Colonic mucosa (tissue), 4 donors: Measurements from ENCODE around the gene UNC45A. TPM values are rescaled to one million over a fixed set of nuclear protein-coding genes. Genes with fewer than 3 reads are reported as not detected.

Experiments used
- DNase-seq: peaks from one replicate; pipeline ENCODE4 v3.0.0-alpha.2; 2020
- H3K27ac ChIP-seq: fragments of 200-600 bp; one replicate; pipeline ENCODE4 v1.8.0; 2021
- H3K27me3 ChIP-seq: fragments of 200-600 bp; one replicate; pipeline ENCODE4 v1.8.0; 2021
- H3K36me3 ChIP-seq: fragments of 200-600 bp; one replicate; pipeline ENCODE4 v1.8.0; 2021
- H3K4me1 ChIP-seq: fragments of 200-600 bp; one replicate; pipeline ENCODE4 v1.8.0; 2021; ENCODE audit warnings: mild to moderate bottlenecking
- H3K4me3 ChIP-seq: fragments of 200-600 bp; one replicate; pipeline ENCODE4 v1.8.0; 2021
- H3K9ac ChIP-seq, 2 donors: one replicate each; pipeline ENCODE4 v1.7.0; 2013; ENCODE audit warnings: control low read depth in 2 of 2, low read depth in 2 of 2, low read length in 2 of 2
- H3K9me3 ChIP-seq: fragments of 200-600 bp; one replicate; pipeline ENCODE4 v1.8.0; 2021
- CTCF ChIP-seq: fragments of 200-600 bp; IDR thresholded peaks from one replicate; pipeline ENCODE4 v1.8.0; 2022; ENCODE audit warnings: antibody characterized with exemption, mild to moderate bottlenecking
- intact Hi-C: fragments of 100-400 bp; cut with DNase I; formaldehyde crosslinking; loops from one replicate; pipeline ENCODE4 v1.14.1; 2022
- total RNA-seq, 2 donors: library from RNA; stranded (reverse); fragmentation: NEBNext Ultra II Directional in 1 of 2; extraction: Animal tissue kit (Norgen Biotek cat#: 25700) in 1 of 2; gene quantifications; one replicate each; pipeline ENCODE4 v1.2.1, GENCODE V29; 2021
- donor health status: healthy.
- donor health status: DM: no; HTN: no; CAD: no.
- donor health status: DM: no; HTN: no; CAD: no.

The UNC45A gene
- total RNA-seq, 2 donors from 2014 or later = 60.7 to 74.5 TPM

DNA sequence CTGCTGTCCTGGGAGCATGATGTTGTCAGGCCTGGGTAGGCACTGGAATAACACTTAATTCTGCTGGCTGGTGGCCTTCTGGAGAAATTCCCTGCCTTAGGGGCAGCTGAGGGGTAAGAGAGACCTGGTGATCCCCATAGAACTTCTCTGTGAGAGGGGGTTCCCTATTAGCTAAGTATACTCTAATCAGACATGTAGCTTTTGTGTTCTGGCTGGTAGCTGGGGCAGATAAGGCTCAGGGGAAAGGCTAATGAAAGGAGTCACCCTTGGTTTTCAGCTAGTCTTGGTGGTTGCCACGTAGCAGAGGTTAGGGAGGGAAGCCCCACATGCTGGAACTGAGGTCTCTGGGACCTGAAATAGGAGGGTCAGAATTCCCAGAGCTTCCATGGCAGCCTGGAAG lies 1.8 kb upstream of the UNC45A start:
- Histone ChIP-seq H3K27me3 (no peaks in the 10 kb centered on the region), H3K9ac (no peak overlapping the region), H3K36me3 (no peaks in the 10 kb centered on the region), H3K4me1 (peaks cover 16% of the 10 kb centered on the region), H3K9me3 (no peaks in the 10 kb centered on the region), H3K27ac (no peak overlapping the region), H3K4me3 (no peak overlapping the region)
- intact Hi-C loops = no loop called here
- no peak for TF ChIP-seq CTCF
- DNase-seq = no peak

GRCh38 chr15:90934256-90934948 lies 683 bp upstream of the UNC45A start:
- H3K9ac ChIP-seq = peak overlapping the region; percentile 73 to 82
- intact Hi-C loops = no loop called here
- peaks cover 16% of the 10 kb centered on the region for H3K4me1 ChIP-seq
- peak overlapping the region; percentile 76 for H3K4me3 ChIP-seq
- peak; percentile 88 for TF ChIP-seq CTCF
- no peaks in the 10 kb centered on the region for H3K36me3 ChIP-seq
- no peaks in the 10 kb centered on the region for H3K27me3 ChIP-seq
- H3K27ac ChIP-seq = peak overlapping the region; percentile 86
- H3K9me3 ChIP-seq = no peaks in the 10 kb centered on the region
- DNase-seq = peak; percentile 95

DNA sequence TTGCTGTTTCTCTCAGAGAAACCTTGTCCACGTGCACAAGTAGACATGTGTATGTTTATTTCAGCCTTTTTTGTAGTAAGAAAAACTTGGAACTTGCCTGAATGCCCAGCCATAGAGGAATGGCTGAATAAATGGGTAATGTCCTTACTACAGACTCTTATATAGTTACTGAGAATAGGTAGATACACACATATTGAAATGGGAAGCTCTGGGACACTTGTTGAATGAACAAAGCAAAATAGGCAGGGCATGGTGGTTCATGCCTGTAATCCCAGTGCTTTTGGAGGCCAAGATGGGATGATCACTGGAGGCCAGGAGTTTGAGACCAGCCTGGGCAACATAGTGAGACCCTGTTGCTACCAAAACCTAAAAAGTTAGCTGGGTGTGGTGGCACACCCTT lies 1.7 kb downstream of the UNC45A start:
- no peak overlapping the region for H3K4me3 ChIP-seq
- no peak overlapping the region for H3K27ac ChIP-seq
- H3K4me1 ChIP-seq = peaks cover 16% of the 10 kb centered on the region
- H3K27me3 ChIP-seq = no peaks in the 10 kb centered on the region
- no peak overlapping the region for H3K9ac ChIP-seq
- intact Hi-C loops = no loop called here
- no peak for DNase-seq
- H3K36me3 ChIP-seq = peaks cover 15% of the 10 kb centered on the region
- TF ChIP-seq CTCF = no peak
- H3K9me3 ChIP-seq = no peaks in the 10 kb centered on the region

GRCh38 chr15:90938261-90938660 lies 3.2 kb downstream of the UNC45A start:
- no peaks in the 10 kb centered on the region for H3K9me3 ChIP-seq
- TF ChIP-seq CTCF = no peak
- DNase-seq = no peak
- no peaks in the 10 kb centered on the region for H3K27me3 ChIP-seq
- no peak overlapping the region for H3K9ac ChIP-seq
- peaks cover 13% of the 10 kb centered on the region for H3K4me1 ChIP-seq
- intact Hi-C loops = no loop called here
- H3K27ac ChIP-seq = no peak overlapping the region
- peaks cover 24% of the 10 kb centered on the region for H3K36me3 ChIP-seq
- H3K4me3 ChIP-seq = no peak overlapping the region

DNA sequence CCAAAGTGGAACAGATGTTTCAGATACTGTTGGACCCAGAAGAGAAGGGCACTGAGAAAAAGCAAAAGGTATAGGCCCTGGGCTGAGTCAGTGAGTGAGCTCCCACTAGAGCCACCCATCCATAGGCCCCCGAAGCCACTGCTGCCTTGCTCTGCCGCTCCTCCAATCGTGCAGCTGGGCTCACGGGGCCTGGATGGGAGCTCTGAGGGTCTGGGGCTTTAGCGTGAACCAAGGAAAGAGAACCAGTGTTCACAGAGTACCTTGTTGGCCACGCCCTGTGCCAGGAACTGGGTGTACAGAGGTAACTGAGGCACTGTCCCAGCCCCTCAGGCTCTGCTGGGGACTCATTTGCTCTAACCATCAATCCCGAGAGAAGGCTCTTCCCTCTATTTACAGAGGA lies 4.7 kb downstream of the UNC45A start:
- no peaks in the 10 kb centered on the region for H3K9me3 ChIP-seq
- H3K27me3 ChIP-seq = no peaks in the 10 kb centered on the region
- DNase-seq = no peak
- TF ChIP-seq CTCF = no peak
- no peak overlapping the region for H3K9ac ChIP-seq
- H3K4me1 ChIP-seq = peaks cover 8% of the 10 kb centered on the region
- intact Hi-C loops = no loop called here
- H3K36me3 ChIP-seq = peaks cover 26% of the 10 kb centered on the region
- H3K4me3 ChIP-seq = no peak overlapping the region
- no peak overlapping the region for H3K27ac ChIP-seq
